Endodermal cell (in vitro differentiated cells): ENCODE data around the gene GNAT1. TPM values are rescaled to one million over a fixed set of nuclear protein-coding genes. Genes with fewer than 3 reads are reported as not detected.

ENCODE experiments used
- DNase-seq: peaks from one replicate; pipeline ENCODE4 v3.0.0-alpha.2; 2017
- H3K27ac ChIP-seq: 2 replicates; pipeline ENCODE4 v1.5.1; 2013; ENCODE audit warnings: mild to moderate bottlenecking, low read depth, low read length, moderate library complexity
- H3K27me3 ChIP-seq: 2 replicates; pipeline ENCODE4 v1.6.1; 2013; ENCODE audit warnings: mild to moderate bottlenecking, low read length, moderate library complexity; ENCODE audit not compliant: insufficient read depth, control insufficient read depth, poor library complexity, severe bottlenecking
- H3K36me3 ChIP-seq: 2 replicates; pipeline ENCODE4 v1.7.0; 2013; ENCODE audit warnings: mild to moderate bottlenecking, low read length, moderate library complexity; ENCODE audit not compliant: control insufficient read depth, insufficient read depth
- H3K4me1 ChIP-seq: one replicate; pipeline ENCODE4 v1.7.0; 2013; ENCODE audit warnings: low read length; ENCODE audit not compliant: control insufficient read depth, insufficient read depth
- H3K4me3 ChIP-seq: 2 replicates; pipeline ENCODE4 v1.5.1; 2013; ENCODE audit warnings: mild to moderate bottlenecking, low read length, moderate library complexity
- H3K9ac ChIP-seq: 2 replicates; pipeline ENCODE4 v1.6.1; 2013; ENCODE audit warnings: mild to moderate bottlenecking, low read length, moderate library complexity; ENCODE audit not compliant: poor library complexity, severe bottlenecking; ENCODE audit errors: extremely low read depth
- H3K9me3 ChIP-seq: 2 replicates; pipeline ENCODE4 v1.6.1; 2013; ENCODE audit warnings: mild to moderate bottlenecking, low read length, moderate library complexity; ENCODE audit not compliant: control insufficient read depth
- H3K27ac Mint-ChIP-seq: 2 replicates; pipeline ENCODE4 v1.8.0; 2020; ENCODE audit warnings: mixed read lengths
- H3K27me3 Mint-ChIP-seq: 2 replicates; pipeline ENCODE4 v1.8.0; 2021; ENCODE audit warnings: mild to moderate bottlenecking, mixed read lengths; ENCODE audit not compliant: insufficient read depth
- H3K36me3 Mint-ChIP-seq: 2 replicates; pipeline ENCODE4 v1.8.0; 2020; ENCODE audit warnings: low read depth, mixed read lengths
- H3K4me1 Mint-ChIP-seq: 2 replicates; pipeline ENCODE4 v1.8.0; 2020; ENCODE audit warnings: mixed read lengths
- H3K4me3 Mint-ChIP-seq: 2 replicates; pipeline ENCODE4 v1.8.0; 2020; ENCODE audit warnings: mild to moderate bottlenecking, moderate library complexity, mixed read lengths
- H3K9me3 Mint-ChIP-seq: 2 replicates; pipeline ENCODE4 v1.8.0; 2020; ENCODE audit warnings: mild to moderate bottlenecking, mixed read lengths
- CTCF ChIP-seq: fragments of 200-600 bp; sonication (generic); conservative IDR thresholded peaks from 2 replicates; pipeline ENCODE4 v1.5.0; 2021; ENCODE audit warnings: antibody characterized with exemption, mild to moderate bottlenecking
- WGBS, 2 experiments: methylation state at CpG; one replicate each; pipeline versions ENCODE4 v1.1.5 to v1.1.7; 2013; ENCODE audit warnings: missing lambda C conversion rate in 2 of 2, mixed read lengths in 1 of 2; ENCODE audit not compliant: insufficient coverage in 1 of 2, insufficient read length in 1 of 2; 5-methylcytosine and 5-hydroxymethylcytosine counted together
- total RNA-seq, 2 donors: library from RNA; stranded (reverse); fragmentation: NEBNext Ultra II Directional in 1 of 2; extraction: Animal tissue kit (Norgen Biotek cat#: 25700) in 1 of 2; gene quantifications; 2 replicates in 1 of 2; 3 replicates in 1 of 2; pipeline ENCODE4 v1.2.1, GENCODE V29; 2021

Gene GNAT1
- total RNA-seq, 2 donors from 2014 or later: 0.42 to 1.2 TPM

GRCh38 chr3:50235716-50236483 is 44.5 kb downstream of the GNAT1 start, which contains the start of gene GNAI2:
Gene GNAI2, plus strand, starts transcription at chr3:50236204. Its CDS starts 132 bp downstream, at chr3:50236336.
- WGBS, 2 experiments: 0 to 1% methylated on average over 29 to 75 of the region's 75 CpGs
- no peak for TF ChIP-seq CTCF
- Mint-ChIP-seq H3K27ac (peak within 1 kb of the TSS; percentile 95), H3K4me3 (peak within 1 kb of the TSS; percentile 96), H3K4me1 (peaks cover 39% of the 10 kb centered on the region), H3K36me3 (peaks cover 2% of the 10 kb centered on the region), H3K9me3 (no peaks in the 10 kb centered on the region), H3K27me3 (no peaks in the 10 kb centered on the region)
- peak within 1 kb of the TSS; percentile 81 for H3K9ac ChIP-seq
- H3K27me3 ChIP-seq: no peaks in the 10 kb centered on the region
- peak within 1 kb of the TSS; percentile 94 for H3K4me3 ChIP-seq
- H3K9me3 ChIP-seq: no peaks in the 10 kb centered on the region
- peaks cover 4% of the 10 kb centered on the region for H3K36me3 ChIP-seq
- H3K27ac ChIP-seq: peak within 1 kb of the TSS; percentile 58
- peaks cover 21% of the 10 kb centered on the region for H3K4me1 ChIP-seq
- DNase-seq: peak; percentile 100

- Histone ChIP-seq H3K4me1 (peaks cover 28% of the 10 kb centered on the region), H3K9me3 (no peaks in the 10 kb centered on the region), H3K4me3 (peak overlapping the region; percentile 94), H3K9ac (peak overlapping the region; percentile 81), H3K27ac (no peak overlapping the region), H3K27me3 (no peaks in the 10 kb centered on the region), H3K36me3 (peaks cover 4% of the 10 kb centered on the region)
- Mint-ChIP-seq H3K4me3 (peak overlapping the region; percentile 96), H3K4me1 (peaks cover 46% of the 10 kb centered on the region), H3K9me3 (no peaks in the 10 kb centered on the region), H3K27me3 (no peaks in the 10 kb centered on the region), H3K36me3 (peaks cover 2% of the 10 kb centered on the region), H3K27ac (peak overlapping the region; percentile 95)
- DNase-seq: peak; percentile 67
- 2% methylated on average over 10 to 13 of the region's 13 CpGs for WGBS, 2 experiments
- TF ChIP-seq CTCF: no peak
These were observed 45.2 kb downstream of the GNAT1 start for GRCh38 chr3:50236484-50237132.

GRCh38 chr3:50237133-50237651 is 45.8 kb downstream of the GNAT1 start:
- Histone ChIP-seq H3K27ac (peak overlapping the region; percentile 3), H3K9ac (peak overlapping the region; percentile 81), H3K4me3 (peak overlapping the region; percentile 94), H3K4me1 (peaks cover 34% of the 10 kb centered on the region), H3K9me3 (no peaks in the 10 kb centered on the region), H3K27me3 (no peaks in the 10 kb centered on the region), H3K36me3 (peaks cover 4% of the 10 kb centered on the region)
- TF ChIP-seq CTCF: no peak
- Mint-ChIP-seq H3K4me3 (peak overlapping the region; percentile 96), H3K9me3 (no peaks in the 10 kb centered on the region), H3K27ac (peak overlapping the region; percentile 95), H3K27me3 (no peaks in the 10 kb centered on the region), H3K36me3 (peaks cover 2% of the 10 kb centered on the region), H3K4me1 (peaks cover 50% of the 10 kb centered on the region)
- 5 to 8% methylated on average over 4 to 7 of the region's 7 CpGs for WGBS, 2 experiments
- peak; percentile 82 for DNase-seq
